ENCODE measurements around the gene SNX10. TPM values are rescaled to one million over a fixed set of nuclear protein-coding genes. Genes with fewer than 3 reads are reported as not detected.

The SNX10 gene
- total and polyA plus RNA-seq, 2 of the 4 experiments (the other 2 are of a cell fraction) = not detected

DNA sequence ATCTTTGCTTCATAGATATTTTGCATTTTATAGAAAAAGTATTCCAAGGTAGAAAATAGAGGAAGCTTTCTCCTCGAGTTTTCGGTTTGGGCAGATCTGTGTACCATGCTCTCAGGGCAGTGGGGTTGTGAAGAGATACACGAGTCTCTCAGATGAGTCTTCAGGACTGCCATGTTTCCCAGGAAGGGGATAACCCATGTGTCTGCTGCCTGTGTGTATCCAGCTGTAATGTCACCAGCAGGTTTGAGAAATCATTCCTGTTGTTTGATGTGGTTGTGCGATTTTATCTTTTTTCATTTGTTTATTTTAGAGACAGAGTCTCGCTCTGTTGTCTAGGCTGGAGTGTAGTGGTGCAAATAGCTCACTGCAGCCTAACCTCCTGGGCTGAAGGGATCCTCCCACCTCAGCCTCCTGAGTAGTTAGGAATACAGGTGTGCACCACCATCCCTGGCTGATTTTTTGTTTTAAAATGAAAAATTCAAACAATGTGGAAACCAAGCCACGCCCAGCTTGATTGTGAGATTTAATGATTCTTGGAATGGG lies 48.9 kb downstream of the SNX10 start:
- H2BK5ac ChIP-seq (ENCODE audit: low read depth, low read length, poor library complexity, severe bottlenecking) = no peak overlapping the region
- TF ChIP-seq MAFK (IDR thresholded peaks at IDR 0.05; ENCODE audit: low read depth, low read length) (no peak), RCOR1 (IDR thresholded peaks at IDR 0.05; ENCODE audit: insufficient replicate concordance, low read length) (no peak), MXI1 (IDR thresholded peaks at IDR 0.05; ENCODE audit: borderline replicate concordance, low read depth, low read length) (no peak), FOS (IDR thresholded peaks at IDR 0.05; ENCODE audit: low read depth, low read length) (no peak), MAZ (IDR thresholded peaks at IDR 0.05; ENCODE audit: borderline replicate concordance, low read depth, low read length) (no peak), SMC3 (IDR thresholded peaks at IDR 0.05; ENCODE audit: low read depth, low read length) (no peak), CEBPB (IDR thresholded peaks at IDR 0.05; ENCODE audit: low read depth, low read length) (no peak), POLR2A (IDR thresholded peaks at IDR 0.05; ENCODE audit: low read depth, low read length) (no peak), CHD1 (IDR thresholded peaks at IDR 0.05; ENCODE audit: low read depth, low read length) (no peak), RAD21 (IDR thresholded peaks at IDR 0.05; ENCODE audit: low read length) (no peak), BHLHE40 (IDR thresholded peaks at IDR 0.05; ENCODE audit: low read depth, low read length) (no peak), RFX5 (IDR thresholded peaks at IDR 0.05; ENCODE audit: low read depth, low read length) (no peak), NFE2L2 (IDR thresholded peaks at IDR 0.05; ENCODE audit: low read depth, low read length) (no peak)
- TF ChIP-seq, protein P1, sequence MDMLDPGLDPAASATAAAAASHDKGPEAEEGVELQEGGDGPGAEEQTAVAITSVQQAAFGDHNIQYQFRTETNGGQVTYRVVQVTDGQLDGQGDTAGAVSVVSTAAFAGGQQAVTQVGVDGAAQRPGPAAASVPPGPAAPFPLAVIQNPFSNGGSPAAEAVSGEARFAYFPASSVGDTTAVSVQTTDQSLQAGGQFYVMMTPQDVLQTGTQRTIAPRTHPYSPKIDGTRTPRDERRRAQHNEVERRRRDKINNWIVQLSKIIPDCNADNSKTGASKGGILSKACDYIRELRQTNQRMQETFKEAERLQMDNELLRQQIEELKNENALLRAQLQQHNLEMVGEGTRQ (IDR thresholded peaks at IDR 0.05; ENCODE audit: low read depth, low read length) = no peak
- TF ChIP-seq, protein P2, sequence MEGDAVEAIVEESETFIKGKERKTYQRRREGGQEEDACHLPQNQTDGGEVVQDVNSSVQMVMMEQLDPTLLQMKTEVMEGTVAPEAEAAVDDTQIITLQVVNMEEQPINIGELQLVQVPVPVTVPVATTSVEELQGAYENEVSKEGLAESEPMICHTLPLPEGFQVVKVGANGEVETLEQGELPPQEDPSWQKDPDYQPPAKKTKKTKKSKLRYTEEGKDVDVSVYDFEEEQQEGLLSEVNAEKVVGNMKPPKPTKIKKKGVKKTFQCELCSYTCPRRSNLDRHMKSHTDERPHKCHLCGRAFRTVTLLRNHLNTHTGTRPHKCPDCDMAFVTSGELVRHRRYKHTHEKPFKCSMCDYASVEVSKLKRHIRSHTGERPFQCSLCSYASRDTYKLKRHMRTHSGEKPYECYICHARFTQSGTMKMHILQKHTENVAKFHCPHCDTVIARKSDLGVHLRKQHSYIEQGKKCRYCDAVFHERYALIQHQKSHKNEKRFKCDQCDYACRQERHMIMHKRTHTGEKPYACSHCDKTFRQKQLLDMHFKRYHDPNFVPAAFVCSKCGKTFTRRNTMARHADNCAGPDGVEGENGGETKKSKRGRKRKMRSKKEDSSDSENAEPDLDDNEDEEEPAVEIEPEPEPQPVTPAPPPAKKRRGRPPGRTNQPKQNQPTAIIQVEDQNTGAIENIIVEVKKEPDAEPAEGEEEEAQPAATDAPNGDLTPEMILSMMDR (conservative IDR thresholded peaks at IDR 0.05; ENCODE audit: low read depth, low read length) = no peak
- TF ChIP-seq, protein P3, sequence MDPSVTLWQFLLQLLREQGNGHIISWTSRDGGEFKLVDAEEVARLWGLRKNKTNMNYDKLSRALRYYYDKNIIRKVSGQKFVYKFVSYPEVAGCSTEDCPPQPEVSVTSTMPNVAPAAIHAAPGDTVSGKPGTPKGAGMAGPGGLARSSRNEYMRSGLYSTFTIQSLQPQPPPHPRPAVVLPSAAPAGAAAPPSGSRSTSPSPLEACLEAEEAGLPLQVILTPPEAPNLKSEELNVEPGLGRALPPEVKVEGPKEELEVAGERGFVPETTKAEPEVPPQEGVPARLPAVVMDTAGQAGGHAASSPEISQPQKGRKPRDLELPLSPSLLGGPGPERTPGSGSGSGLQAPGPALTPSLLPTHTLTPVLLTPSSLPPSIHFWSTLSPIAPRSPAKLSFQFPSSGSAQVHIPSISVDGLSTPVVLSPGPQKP (IDR thresholded peaks at IDR 0.05; ENCODE audit: borderline replicate concordance, low read depth, low read length) = no peak
- H2BK120ac ChIP-seq (ENCODE audit: low read depth, low read length) = no peak overlapping the region
- no peaks in the 10 kb centered on the region for H3K27me3 ChIP-seq (ENCODE audit: control insufficient read depth, insufficient read depth, low read length)
- no peak overlapping the region for H4K5ac ChIP-seq (ENCODE audit: low read depth, low read length)
- intact Hi-C loops (cut with micrococcal nuclease) = no loop called here
- H3K36me3 ChIP-seq (ENCODE audit: control insufficient read depth, insufficient read depth, low read length) = no peaks in the 10 kb centered on the region
- no peak overlapping the region for H3K9ac ChIP-seq (ENCODE audit: low read depth, low read length)
- DNase-seq (no peak), ATAC-seq (ENCODE audit: low read depth) (no peak)
- in situ Hi-C loops (cut with MboI; ENCODE audit: low sequenced_read_pairs) = no loop called here
- no peak overlapping the region for H3K4ac ChIP-seq (ENCODE audit: low read depth, low read length)
- H3K18ac ChIP-seq (ENCODE audit: low read depth, low read length) = no peak overlapping the region
- BruUV-seq (replicated peaks) = no TSS peak
- no peaks in the 10 kb centered on the region for H3K79me1 ChIP-seq (ENCODE audit: low read depth in 1 of 2, low read length in 2 of 2)
- H3K23ac ChIP-seq (ENCODE audit: low read depth, low read length) = no peak overlapping the region
- no peak overlapping the region for H4K91ac ChIP-seq (ENCODE audit: insufficient read depth, low read depth, low read length)
- dilution Hi-C loops (cut with HindIII; ENCODE audit: low sequenced_read_pairs, unreplicated experiment) = no loop called here
- no peaks in the 10 kb centered on the region for H3K9me1 ChIP-seq (ENCODE audit: insufficient read depth, low read length)
- no peak overlapping the region for H3K27ac ChIP-seq (ENCODE audit: insufficient read depth, low read length)
- H3K14ac ChIP-seq (replicated peaks; ENCODE audit: low read depth, low read length) = no peak overlapping the region
- no peak overlapping the region for H2AFZ ChIP-seq (replicated peaks; ENCODE audit: low read length, poor library complexity)
- H2AK9ac ChIP-seq (replicated peaks; ENCODE audit: low read depth, low read length, poor library complexity) = no peak overlapping the region
- no peaks in the 10 kb centered on the region for H3K9me3 ChIP-seq (ENCODE audit: control insufficient read depth, insufficient read depth, low read length)
- no peak overlapping the region for H2BK20ac ChIP-seq (ENCODE audit: low read depth, low read length)
- no CpG with 5 or more reads among the region's 6 CpGs for WGBS, 2 experiments (ENCODE audit: extremely low coverage in 2 of 2, insufficient read length in 1 of 2)
- H4K20me1 ChIP-seq (ENCODE audit: insufficient read depth, low read length) = no peaks in the 10 kb centered on the region
- ChIA-PET POLR2A (ENCODE audit: unreplicated experiment) (no interaction called here), CTCF (interaction anchor here (0.6 kb wide), 1 partner anchor 1571 kb away, joined by 3 read pairs; no protein-coding TSS in a partner anchor)
- no peak overlapping the region for H2AK5ac ChIP-seq (ENCODE audit: low read depth, low read length)
- H4K8ac ChIP-seq (ENCODE audit: low read depth in 2 of 2, low read length in 2 of 2) = no peak overlapping the region
- no peak overlapping the region for H3K56ac ChIP-seq (ENCODE audit: extremely low read depth, insufficient read depth, low read length)
- H3K4me3 ChIP-seq (ENCODE audit: insufficient read depth, low read depth, low read length) = no peak overlapping the region
- no peak overlapping the region for H3K4me2 ChIP-seq (ENCODE audit: low read depth, low read length)
- H2BK15ac ChIP-seq (ENCODE audit: low read depth, low read length) = no peak overlapping the region
- H3K4me1 ChIP-seq (ENCODE audit: control insufficient read depth, insufficient read depth, low read length) = no peaks in the 10 kb centered on the region

Data from IMR-90 (cell line).